Measurements from ENCODE around the gene ADGRA1. TPM values are rescaled to one million over a fixed set of nuclear protein-coding genes. Genes with fewer than 3 reads are reported as not detected.
A peak's percentile ranks its signal among the peaks of the same experiment; 100 is the strongest.

The ADGRA1 gene
- total RNA-seq, 4 donors from 2014 or later, result 0.13 to 0.40 (median 0.29) TPM

DNA sequence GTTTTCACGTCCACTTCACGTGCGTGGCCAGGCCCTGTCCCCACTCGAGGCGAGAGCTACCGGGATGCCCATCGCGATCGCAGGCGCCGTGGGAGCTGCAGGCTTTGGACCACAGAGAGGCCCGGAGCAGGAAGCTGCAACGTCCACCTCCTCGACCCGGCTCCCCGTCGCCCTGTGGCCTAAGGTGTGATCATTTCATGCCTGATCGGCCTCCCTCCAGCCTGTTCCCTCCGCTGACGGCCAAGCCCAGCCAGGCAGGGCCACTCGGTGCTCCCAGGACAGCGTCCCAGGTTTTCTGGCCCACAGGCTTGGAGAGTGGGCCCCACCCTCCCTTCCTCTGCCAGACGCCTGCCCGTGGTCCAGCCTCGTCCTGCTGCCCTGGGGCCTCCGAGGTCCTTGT is 91.9 kb downstream of the ADGRA1 start:
- intact Hi-C loops (cut with DNase I), result no loop called here
- TF ChIP-seq, protein P1, sequence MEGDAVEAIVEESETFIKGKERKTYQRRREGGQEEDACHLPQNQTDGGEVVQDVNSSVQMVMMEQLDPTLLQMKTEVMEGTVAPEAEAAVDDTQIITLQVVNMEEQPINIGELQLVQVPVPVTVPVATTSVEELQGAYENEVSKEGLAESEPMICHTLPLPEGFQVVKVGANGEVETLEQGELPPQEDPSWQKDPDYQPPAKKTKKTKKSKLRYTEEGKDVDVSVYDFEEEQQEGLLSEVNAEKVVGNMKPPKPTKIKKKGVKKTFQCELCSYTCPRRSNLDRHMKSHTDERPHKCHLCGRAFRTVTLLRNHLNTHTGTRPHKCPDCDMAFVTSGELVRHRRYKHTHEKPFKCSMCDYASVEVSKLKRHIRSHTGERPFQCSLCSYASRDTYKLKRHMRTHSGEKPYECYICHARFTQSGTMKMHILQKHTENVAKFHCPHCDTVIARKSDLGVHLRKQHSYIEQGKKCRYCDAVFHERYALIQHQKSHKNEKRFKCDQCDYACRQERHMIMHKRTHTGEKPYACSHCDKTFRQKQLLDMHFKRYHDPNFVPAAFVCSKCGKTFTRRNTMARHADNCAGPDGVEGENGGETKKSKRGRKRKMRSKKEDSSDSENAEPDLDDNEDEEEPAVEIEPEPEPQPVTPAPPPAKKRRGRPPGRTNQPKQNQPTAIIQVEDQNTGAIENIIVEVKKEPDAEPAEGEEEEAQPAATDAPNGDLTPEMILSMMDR (IDR thresholded peaks at IDR 0.05), result no peak
- TF ChIP-seq POLR2A (IDR thresholded peaks at IDR 0.05), result no peak
- Histone ChIP-seq H3K36me3 (no peaks in the 10 kb centered on the region), H3K27ac (no peak overlapping the region), H3K27me3 (no peaks in the 10 kb centered on the region), H3K9me3 (no peaks in the 10 kb centered on the region), H3K4me1 (no peaks in the 10 kb centered on the region), H3K4me3 (replicated peaks in 1 of 3) (no peak overlapping the region)
- peak; percentile 27 to 43 for DNase-seq
- 67 to 70% methylated on average over 20 to 26 of the region's 26 CpGs for WGBS, 2 donors

DNA sequence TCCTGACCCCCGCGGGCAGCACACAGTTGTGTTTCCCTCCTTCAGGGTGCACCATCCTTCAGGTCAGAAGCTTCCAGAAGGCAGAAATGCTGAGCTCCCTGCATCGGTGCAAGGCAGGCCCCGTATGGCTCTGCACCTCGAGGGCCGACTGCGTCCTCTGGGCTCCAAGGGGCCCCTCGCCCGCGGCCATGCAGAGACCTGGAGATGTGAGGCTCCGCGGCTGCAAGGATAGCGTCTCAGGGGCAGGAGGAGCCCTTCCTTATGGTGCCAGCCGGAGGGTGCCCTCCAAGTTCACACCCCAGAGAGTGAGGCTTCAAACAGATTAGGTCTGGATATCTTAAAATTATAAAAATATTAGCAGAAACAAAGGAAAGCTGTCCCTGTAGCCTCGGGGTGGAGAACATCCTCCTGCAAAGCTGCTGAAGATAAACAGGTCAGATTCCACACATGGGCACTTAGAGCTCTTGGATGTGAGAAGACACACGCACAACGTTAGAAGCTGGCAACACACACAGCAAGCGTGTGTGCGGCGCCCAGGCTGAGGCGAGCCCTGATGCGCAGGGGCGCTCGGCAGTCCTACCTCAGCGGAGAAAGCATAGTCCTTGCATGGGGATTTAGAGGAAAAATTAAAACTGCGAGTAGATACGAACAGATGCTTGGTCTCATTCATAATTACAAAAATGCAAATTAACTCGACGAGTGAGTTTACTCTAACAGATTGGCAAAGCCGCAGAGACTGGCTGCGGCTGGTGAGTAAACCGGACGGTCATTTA is 92.7 kb downstream of the ADGRA1 start:
- TF ChIP-seq, protein P1 (IDR thresholded peaks at IDR 0.05), result no peak
- no peak for TF ChIP-seq POLR2A (IDR thresholded peaks at IDR 0.05)
- Histone ChIP-seq H3K27ac (no peak overlapping the region), H3K9me3 (no peaks in the 10 kb centered on the region), H3K4me3 (replicated peaks in 1 of 3) (no peak overlapping the region), H3K36me3 (no peaks in the 10 kb centered on the region), H3K27me3 (no peaks in the 10 kb centered on the region), H3K4me1 (no peaks in the 10 kb centered on the region)
- 91% methylated on average over 30 to 33 of the region's 33 CpGs for WGBS, 2 donors
- DNase-seq, result no peak
- intact Hi-C loops (cut with DNase I), result no loop called here

DNA sequence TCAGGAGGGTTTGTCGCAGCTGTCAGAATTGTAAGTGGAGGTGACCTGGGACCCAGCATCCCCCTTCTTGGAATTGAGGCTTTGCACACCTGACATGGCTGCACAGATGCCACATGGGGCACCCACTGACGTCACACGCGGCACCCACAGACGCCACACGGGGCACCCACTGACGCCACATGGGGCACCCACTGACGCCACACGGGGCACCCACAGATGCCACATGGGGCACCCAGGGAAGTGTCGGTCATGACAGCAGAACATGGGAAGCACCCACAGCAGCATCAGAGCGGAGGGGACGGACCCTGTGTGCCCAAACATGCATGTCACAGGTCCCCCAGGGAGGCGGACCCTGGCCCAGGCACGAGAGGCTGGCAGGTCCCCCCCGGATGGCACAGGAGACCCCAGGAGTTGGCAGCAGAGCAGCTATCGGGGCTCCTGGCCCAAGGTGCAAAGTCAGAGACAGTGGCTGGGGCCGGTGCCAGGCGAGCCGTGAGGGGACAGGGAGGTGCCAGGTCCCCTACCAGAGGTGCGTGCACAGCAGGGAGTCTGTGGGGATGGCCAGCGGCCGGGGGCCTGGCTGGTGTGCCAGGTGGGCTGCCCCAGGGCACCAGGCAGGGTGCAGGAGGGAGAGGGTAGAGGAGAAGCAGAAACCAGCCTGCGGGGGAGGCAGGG is 93.4 kb downstream of the ADGRA1 start:
- TF ChIP-seq, protein P1 (IDR thresholded peaks at IDR 0.05), result no peak
- TF ChIP-seq POLR2A (IDR thresholded peaks at IDR 0.05), result no peak
- no peaks in the 10 kb centered on the region for H3K9me3 ChIP-seq
- no peaks in the 10 kb centered on the region for H3K27me3 ChIP-seq
- 91 to 95% methylated on average over 12 to 23 of the region's 23 CpGs for WGBS, 2 donors
- H3K36me3 ChIP-seq, result no peaks in the 10 kb centered on the region
- H3K4me1 ChIP-seq, result no peaks in the 10 kb centered on the region
- H3K27ac ChIP-seq, result no peak overlapping the region
- no peak for DNase-seq
- no peak overlapping the region for H3K4me3 ChIP-seq (replicated peaks in 1 of 3)
- intact Hi-C loops (cut with DNase I), result no loop called here

Other genes with a start within 250 kb of the ADGRA1 start
- gene CFAP46, start 145.4 kb upstream of the ADGRA1 start, total RNA-seq, result 10 to 100 TPM in 1 of 4 donors, 1 to 10 TPM in 3; 3.6 to 12.7 (median 9.1) TPM
- 1 to 10 TPM; 2.1 to 9.3 (median 3.5) TPM for gene KNDC1, start 72.3 kb downstream of the ADGRA1 start, total RNA-seq
- gene UTF1, start 142.3 kb downstream of the ADGRA1 start, total RNA-seq, result not detected
- gene VENTX, start 149.9 kb downstream of the ADGRA1 start, total RNA-seq, result 1 to 10 TPM in 1 of 4 donors, under 1 TPM in 2, not detected in 1; 0.40 to 1.3 (median 0.63) TPM
- 1 to 10 TPM; 1.6 to 9.8 (median 2.6) TPM for gene ADAM8, start 188.9 kb downstream of the ADGRA1 start, total RNA-seq
- 10 to 100 TPM; 56.5 to 73.3 (median 62.9) TPM for gene TUBGCP2, start 220.9 kb downstream of the ADGRA1 start, total RNA-seq
- gene ZNF511, start 221.0 kb downstream of the ADGRA1 start, total RNA-seq, result 10 to 100 TPM; 22.0 to 53.6 (median 26.2) TPM
- gene CALY, start 249.0 kb downstream of the ADGRA1 start, total RNA-seq, result 1 to 10 TPM in 1 of 4 donors, under 1 TPM in 1, not detected in 2; 0.13 to 1.5 TPM